ENCODE results near the gene OSBPL6.
A peak's percentile ranks its signal among the peaks of the same experiment; 100 is the strongest.
"Not testable (repeated sequence)": the region's sequence is repeated elsewhere in the genome, so short reads cannot be mapped to it uniquely, and the experiment has no call there.

The OSBPL6 gene

DNA sequence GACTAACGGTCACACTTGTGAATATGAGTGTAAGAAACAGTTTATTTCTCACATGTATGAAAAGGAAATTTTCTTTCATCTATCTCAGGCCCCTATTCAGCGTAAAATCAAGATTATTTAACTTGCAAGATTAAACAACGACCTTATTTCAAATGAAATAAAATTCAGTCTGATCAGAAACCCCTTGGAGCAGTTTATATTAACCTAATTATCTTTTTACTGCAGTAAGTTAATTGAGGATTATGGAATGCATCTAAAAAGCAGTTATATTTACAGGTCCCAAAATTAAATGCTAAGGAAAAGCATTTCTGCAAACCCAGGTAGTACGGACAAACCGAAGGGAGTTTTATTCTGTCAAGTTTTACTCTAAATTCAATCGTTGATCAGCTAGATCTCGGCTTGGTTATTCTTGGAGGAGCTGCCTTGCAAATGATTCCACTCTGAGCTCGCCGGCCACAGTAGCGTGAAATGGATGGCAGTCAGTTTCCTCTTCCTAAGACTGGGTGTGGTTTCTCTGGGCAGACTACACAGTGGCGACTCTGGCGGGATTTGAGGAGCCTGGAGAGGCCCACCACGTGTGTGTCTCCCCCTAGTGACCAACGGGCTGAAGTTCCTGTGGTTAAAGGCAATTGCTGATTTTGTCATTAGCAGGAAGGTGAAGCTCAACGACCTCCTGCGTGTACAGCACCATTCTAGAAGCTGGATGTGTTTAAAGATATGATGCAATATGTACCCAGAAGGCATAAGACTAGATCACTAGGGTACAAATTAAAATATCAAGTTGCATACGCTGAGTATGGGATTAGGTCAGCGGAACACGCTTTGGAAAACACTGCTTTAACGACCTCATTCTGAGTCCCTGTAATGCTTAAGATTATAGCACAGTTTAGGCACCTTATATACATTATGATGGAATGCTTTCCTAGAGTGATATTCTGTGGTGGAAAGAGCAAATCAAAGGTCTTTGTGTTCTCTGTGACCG lies 220.2 kb downstream of the OSBPL6 start:
- DNase-seq = peak; percentile 54

DNA sequence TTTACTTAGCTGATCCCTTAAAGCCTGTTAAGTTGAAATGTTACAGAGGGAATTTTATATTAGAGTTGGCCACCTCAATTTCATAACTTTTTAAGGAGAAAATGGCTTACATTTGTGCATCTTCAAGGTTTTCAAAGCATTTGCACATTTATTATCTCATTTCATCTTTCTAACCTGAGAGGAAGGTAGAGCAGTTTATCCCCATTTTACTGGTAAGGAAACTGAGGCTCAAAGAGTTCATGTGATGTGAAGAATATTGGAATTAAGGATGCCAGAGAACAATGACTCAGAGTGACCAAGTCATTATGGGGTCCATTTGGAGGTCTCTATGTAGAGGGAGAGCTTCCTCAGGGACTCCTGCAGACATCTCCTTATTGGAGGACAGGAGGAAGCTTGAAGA lies 221.7 kb downstream of the OSBPL6 start:
- no peak for DNase-seq

DNA sequence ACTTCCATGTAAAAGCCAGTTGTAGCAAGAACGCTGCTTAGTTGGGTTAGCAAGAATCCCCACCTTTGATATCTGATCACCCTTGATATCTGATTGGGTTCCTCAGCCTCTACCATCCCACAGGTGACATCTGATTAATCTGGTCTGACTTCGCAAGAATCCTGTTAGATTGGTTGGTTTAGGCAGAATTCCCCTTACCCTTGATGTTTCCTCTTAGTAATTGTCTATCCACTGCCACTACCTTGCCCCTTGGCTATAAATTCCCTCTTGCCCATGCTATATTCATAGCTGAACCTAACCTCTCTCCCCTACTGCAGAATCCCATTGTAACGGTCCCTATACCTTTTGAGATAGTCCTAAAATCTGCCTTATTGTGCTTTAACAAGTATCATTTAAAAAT lies 223.6 kb downstream of the OSBPL6 start:
- no peak for DNase-seq

DNA sequence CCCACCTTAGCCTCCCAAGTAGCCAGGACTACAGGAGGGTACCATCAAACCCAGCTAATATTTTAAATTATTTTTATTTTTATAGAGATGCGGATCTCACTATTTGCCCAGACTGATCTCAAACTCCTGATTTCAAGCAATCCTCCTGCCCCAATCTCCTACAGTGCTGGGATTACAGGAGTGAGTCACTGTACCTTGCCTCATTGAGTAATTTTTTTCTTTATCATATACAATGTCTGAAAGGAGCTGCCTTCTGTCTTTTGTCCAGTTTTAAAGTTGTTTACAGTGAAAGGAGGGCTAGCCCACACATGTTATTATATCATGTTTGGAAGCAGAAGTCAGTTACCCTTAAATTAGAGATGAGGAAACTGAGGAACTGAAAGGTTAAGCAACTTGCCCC lies 224.1 kb downstream of the OSBPL6 start:
- DNase-seq = no peak

DNA sequence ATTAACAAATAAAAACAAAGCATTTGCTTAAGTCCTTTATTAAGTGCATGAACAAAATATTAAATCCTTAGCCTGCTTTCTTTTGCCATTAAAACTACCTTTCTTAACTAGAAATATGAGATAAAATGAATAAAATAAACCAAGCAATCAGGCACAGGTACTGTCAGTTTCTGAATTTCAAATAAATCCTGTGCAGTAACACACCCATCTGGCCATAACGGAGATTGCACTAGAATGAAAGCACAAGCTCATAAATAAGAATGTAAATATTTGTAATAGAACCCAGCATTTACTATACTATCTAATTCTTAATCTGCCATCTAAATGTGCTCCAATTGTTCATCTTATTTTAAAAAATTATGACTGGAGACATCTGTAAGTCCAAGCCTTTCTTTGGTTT lies 224.8 kb downstream of the OSBPL6 start:
- DNase-seq = no peak

DNA sequence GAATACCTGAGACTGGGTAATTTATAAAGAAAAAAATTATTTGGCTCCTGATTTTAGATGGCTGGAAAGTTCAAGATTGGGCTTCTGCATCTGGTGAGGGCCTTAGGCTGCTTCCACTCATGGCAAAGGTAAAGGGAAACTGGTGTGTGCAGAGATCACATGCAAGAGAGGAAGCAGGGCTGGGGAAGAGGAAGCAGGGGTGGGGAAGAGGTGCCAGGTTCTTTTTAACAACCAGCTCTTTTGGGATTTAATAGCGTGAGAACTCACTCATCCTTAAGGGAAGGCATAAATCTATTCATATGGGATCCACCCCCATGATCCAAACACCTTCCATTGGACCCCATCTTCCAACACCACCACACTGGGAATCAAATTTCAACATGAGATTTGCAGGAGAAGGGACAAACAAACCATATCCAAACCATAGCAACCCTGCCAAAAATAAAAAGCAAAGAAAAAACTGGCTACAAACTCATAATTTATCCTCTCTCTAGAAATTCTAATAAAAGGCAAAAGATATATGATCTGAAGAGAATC lies 226.2 kb downstream of the OSBPL6 start:
- DNase-seq = no peak

- no peak for DNase-seq
Observed at GRCh38 chr2:178422097-178422496, 227.8 kb downstream of the OSBPL6 start.

GRCh38 chr2:178423746-178424145 lies 229.4 kb downstream of the OSBPL6 start:
- not testable (repeated sequence) for DNase-seq

- DNase-seq = no peak
Observed at GRCh38 chr2:178425255-178425827, 231.0 kb downstream of the OSBPL6 start.

DNA sequence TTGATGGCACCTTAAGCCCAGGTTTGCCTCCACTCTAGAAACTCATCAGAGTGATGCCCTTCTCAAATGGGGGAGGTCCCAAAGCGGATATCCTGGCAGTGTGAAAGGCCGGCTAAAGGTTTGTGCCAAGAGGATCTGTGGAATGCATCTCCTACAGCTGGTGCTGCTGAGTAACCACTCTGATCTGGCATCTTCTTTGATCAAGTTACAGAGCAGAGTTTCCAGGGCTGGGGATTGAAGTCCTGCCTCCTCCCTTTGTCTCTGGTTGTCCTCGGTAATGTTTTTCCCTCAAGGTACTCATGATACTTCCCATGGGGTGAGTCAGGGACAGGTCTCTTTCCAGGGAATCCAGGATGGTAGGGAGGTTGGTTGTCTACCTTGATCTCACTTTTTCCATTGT lies 232.1 kb downstream of the OSBPL6 start:
- no peak for DNase-seq

DNA sequence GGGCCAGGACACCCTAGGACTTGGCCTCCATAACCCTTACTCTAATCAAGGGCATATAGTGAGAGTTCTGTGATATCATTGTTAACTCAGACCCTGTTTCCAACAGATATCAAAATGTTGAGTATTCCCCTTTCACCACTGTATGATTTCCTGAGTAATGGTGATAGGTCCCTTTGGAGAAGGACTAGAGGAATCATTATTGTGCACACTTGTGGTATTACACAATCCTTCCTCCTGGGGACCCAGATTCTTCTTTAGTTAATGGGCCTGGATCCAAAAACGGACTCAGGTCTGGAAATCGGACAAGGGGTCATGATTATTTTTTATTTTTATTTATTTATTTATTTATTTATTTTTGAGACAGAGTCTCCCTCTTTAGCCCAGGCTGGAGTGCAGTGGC lies 233.1 kb downstream of the OSBPL6 start:
- no peak for DNase-seq

- DNase-seq = no peak
Observed at GRCh38 chr2:178428396-178428806, 234.1 kb downstream of the OSBPL6 start.

DNA sequence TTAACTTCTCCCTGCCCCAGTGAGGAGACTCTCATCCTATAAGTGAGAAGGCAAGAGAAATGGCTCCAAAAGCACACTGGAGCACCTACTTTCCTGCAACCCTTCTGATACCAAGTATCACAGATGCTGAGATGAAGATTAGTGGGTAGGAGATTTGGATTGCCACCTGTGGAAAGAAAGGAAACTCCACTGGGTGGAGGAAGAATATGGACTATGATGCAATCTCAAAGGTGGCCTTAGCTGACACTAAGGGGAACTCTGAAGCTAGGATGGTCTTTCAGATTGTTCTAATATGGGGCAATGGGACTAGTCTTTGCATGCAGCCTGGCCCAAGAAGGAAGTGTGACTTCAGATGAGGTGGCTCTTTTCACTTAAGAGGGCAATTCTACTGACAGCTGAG lies 235.0 kb downstream of the OSBPL6 start:
- no peak for DNase-seq

GRCh38 chr2:178436662-178437061 lies 242.3 kb downstream of the OSBPL6 start:
- no peak for DNase-seq

DNA sequence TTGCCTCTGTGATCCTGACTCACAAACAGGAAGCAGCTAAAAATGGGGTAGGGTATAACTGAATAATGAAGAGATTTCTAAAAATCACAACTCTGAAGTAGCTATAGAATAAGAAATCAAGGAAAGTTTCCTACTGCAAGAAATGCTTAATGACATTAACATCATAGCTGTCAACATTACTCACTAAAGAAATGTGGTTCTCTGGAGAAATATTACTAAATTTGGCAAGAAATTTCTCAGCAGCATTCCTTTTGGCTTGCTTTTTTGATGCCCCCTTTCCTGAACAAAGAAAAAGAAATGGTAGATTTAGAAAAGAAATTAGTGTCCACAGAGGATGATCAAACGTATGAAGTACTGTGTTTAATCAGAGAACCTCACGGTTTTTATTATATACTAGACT lies 247.1 kb downstream of the OSBPL6 start:
- DNase-seq = no peak

DNA sequence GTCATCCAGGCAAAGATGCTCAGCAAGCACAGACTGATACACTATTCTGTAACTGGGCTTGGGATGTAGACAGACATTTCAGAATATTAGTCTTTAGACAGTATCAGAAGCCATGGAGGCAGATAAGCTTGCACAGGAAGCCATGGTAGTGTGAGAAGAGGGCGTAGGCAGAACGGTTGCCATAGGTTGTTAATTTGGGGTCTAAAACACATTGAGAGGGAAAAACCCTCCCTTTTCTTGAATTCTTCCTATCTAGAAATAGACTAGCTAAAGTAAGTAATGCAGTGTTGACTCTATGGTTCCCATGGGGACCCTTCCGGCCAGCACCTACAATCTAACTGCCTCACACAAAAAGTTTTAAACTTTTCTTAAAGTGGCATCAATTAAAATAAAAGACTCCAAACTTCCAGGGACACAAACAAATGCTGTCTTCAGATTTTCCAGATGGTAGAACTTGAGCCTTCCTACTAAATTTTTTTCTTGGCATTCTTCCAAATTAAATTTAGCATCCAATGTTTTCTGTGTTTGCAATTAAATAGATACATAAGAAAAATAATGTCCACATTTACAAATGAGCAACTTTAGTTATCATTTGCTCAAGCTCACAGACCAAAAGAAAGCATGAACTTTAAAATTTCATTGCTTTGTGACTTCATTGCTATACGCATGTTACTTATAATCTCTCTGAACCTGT lies 254.8 kb downstream of the OSBPL6 start:
- no peak for DNase-seq

DNA sequence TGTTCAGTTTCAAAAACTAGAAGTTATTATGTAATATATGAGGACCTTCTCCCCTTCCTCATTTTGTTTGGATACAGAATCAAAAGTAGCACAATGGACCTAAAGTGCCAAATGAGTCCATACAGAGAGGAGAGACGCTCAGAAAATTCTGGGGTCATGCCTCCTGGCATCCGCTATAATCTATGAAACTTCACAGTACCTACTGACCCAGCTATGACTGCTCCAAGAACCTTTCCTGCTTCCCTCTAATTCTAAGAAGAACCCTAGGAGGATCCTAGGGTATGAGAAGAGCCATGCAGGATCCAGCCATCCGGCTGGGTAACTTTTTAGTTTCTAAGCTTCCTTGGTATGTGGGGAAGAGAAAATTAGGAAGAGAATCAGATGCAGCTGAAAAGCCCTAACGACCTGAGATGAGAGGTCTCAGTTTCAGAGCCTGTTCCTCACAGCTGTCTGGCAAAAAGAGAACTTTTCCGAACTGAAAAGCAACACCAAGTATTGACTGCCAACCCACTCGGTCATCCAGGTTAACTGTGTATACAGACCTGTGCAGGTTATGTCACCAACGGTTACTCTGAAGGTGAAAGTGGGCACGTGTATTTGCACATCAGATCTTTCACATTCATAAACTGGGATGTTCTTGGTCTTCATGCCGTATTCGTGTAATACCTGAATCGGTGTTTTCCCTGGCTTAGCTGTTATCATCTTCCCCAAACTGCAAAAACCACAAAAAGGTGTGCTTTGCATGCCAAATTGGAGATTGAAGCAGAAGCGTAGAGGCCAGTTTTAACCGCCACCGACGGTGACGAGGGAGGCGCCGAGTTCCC lies 255.6 kb downstream of the OSBPL6 start:
- DNase-seq = no peak

DNA sequence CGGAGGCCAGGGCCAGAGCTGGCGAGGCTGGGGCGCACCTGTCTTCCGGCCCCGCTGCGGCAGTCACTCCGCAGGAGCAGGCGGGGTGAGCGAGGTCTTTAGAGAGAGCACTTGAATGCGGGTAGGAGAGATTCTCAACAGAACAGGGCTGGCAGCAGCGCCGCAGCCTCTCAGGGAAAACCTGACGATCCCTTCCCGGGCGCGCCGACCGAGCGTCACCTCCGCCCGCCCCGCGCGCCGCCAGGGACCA lies 256.1 kb downstream of the OSBPL6 start:
- DNase-seq = peak; percentile 22

- DNase-seq = peak; percentile 8
Observed at GRCh38 chr2:178450774-178451525, 256.6 kb downstream of the OSBPL6 start, which contains the start of the genes PJVK and PRKRA. TSS of gene PJVK (plus strand) at chr2:178451378. CDS start at chr2:178453410, 2,032 bp downstream. TSS of gene PRKRA (minus strand) at chr2:178451175. CDS start at chr2:178451030, 145 bp downstream.

GRCh38 chr2:178452334-178452733 lies 258.0 kb downstream of the OSBPL6 start:
- no peak for DNase-seq
